Sigmoid colon (tissue), 7 donors: ENCODE results near the gene LRRC31. TPM values are rescaled to one million over a fixed set of nuclear protein-coding genes. Genes with fewer than 3 reads are reported as not detected.

ENCODE experiments used
- DNase-seq: peaks from one replicate; pipeline ENCODE4 v3.0.0-alpha.2; 2019
- H3K27ac ChIP-seq, 4 donors: fragments of 200-600 bp; sonication (generic); one replicate each; pipeline ENCODE4 v1.5.1; 2016 to 2019; ENCODE audit warnings: mild to moderate bottlenecking in 1 of 4
- H3K27me3 ChIP-seq, 3 donors: fragments of 200-600 bp; sonication (generic); one replicate each; pipeline ENCODE4 v1.5.1; 2019; ENCODE audit warnings: mild to moderate bottlenecking in 1 of 3
- H3K36me3 ChIP-seq, 4 donors: fragments of 200-600 bp; sonication (generic); one replicate each; pipeline ENCODE4 v1.5.1; 2016 to 2019
- H3K4me1 ChIP-seq, 4 donors: fragments of 200-600 bp; sonication (generic); one replicate each; pipeline ENCODE4 v1.5.1; 2017 to 2019
- H3K4me3 ChIP-seq, 4 donors: fragments of 200-600 bp; sonication (generic); one replicate each; pipeline ENCODE4 v1.5.1; 2017 to 2019; ENCODE audit warnings: mild to moderate bottlenecking in 2 of 4, moderate library complexity in 1 of 4
- H3K9me3 ChIP-seq, 4 donors: fragments of 200-600 bp in 3 of 4; sonication (generic) in 3 of 4; one replicate each; pipeline versions ENCODE4 v1.5.1 to v1.6.1; 2013 to 2019
- CTCF ChIP-seq, 4 experiments: fragments of 450-650 bp in 3 of 4; fragments of 200-600 bp in 1 of 4; IDR thresholded peaks; one replicate each; pipeline ENCODE4 v1.5.1; 2016 to 2019; ENCODE audit warnings: antibody characterized with exemption in 4 of 4, mild to moderate bottlenecking in 3 of 4, moderate library complexity in 2 of 4
- EP300 ChIP-seq, 4 donors: sonication (generic); formaldehyde crosslinking; IDR thresholded peaks; one replicate each; pipeline ENCODE4 v1.6.1; 2017; ENCODE audit warnings: antibody characterized with exemption in 4 of 4
- POLR2A ChIP-seq, 2 donors: fragments of 450-650 bp; IDR thresholded peaks; one replicate each; pipeline ENCODE4 v1.6.1; 2016; ENCODE audit warnings: antibody characterized with exemption in 2 of 2, mild to moderate bottlenecking in 2 of 2, moderate library complexity in 2 of 2
- POLR2AphosphoS5 ChIP-seq, 4 donors: sonication (generic); formaldehyde crosslinking; IDR thresholded peaks; one replicate each; pipeline ENCODE4 v1.6.1; 2017; ENCODE audit warnings: antibody characterized with exemption in 4 of 4
- WGBS, 2 donors: extraction: QIAGEN DNeasy Blood & Tissue Kit; methylation state at CpG; one replicate each; pipeline ENCODE4 v1.1.7; 2013; 5-methylcytosine and 5-hydroxymethylcytosine counted together
- intact Hi-C: fragments of 100-400 bp; cut with DNase I; formaldehyde crosslinking; loops from one replicate; pipeline ENCODE4 v1.15.1; 2023
- polyA plus RNA-seq, 3 donors: library from polyadenylated mRNA; stranded (reverse); fragments of 200-250 nt; gene quantifications; one replicate each; pipeline ENCODE4 v1.2.3, GENCODE V29; 2013
- total RNA-seq, 4 donors: library from RNA; depleted of rRNA; stranded (reverse); fragments of >200 nt; gene quantifications; one replicate each; pipeline ENCODE4 v1.1.0, GENCODE V29; 2016
- donor health status: healthy with polysubstance abuse.
- donor health status: Bipolar disorder and iron deficiency.
- donor health status: healthy.

LRRC31 gene
- total and polyA plus RNA-seq, 7 donors, result 0.36 to 81.1 (median 31.2) TPM; not detected in 3

GRCh38 chr3:169836078-169836941 lies 33.4 kb downstream of the LRRC31 start:
- intact Hi-C loops, result no loop called here
- H3K4me3 ChIP-seq, result no peak overlapping the region
- no peaks in the 10 kb centered on the region for H3K4me1 ChIP-seq
- WGBS, 2 donors, result 76 to 94% methylated on average over 5 of the region's 5 CpGs
- TF ChIP-seq POLR2A (IDR thresholded peaks at IDR 0.05) (no peak), CTCF (IDR thresholded peaks at IDR 0.05) (no peak), EP300 (IDR thresholded peaks at IDR 0.05) (no peak), POLR2AphosphoS5 (IDR thresholded peaks at IDR 0.05) (no peak)
- no peak for DNase-seq
- no peak overlapping the region for H3K27ac ChIP-seq
- no peaks in the 10 kb centered on the region for H3K9me3 ChIP-seq
- no peaks in the 10 kb centered on the region for H3K27me3 ChIP-seq
- H3K36me3 ChIP-seq, result no peaks in the 10 kb centered on the region

- no peaks in the 10 kb centered on the region for H3K36me3 ChIP-seq
- H3K4me1 ChIP-seq, result no peaks in the 10 kb centered on the region
- DNase-seq, result no peak
- no peak overlapping the region for H3K4me3 ChIP-seq
- TF ChIP-seq CTCF (IDR thresholded peaks at IDR 0.05) (no peak), EP300 (IDR thresholded peaks at IDR 0.05) (no peak), POLR2A (IDR thresholded peaks at IDR 0.05) (no peak), POLR2AphosphoS5 (IDR thresholded peaks at IDR 0.05) (no peak)
- H3K9me3 ChIP-seq, result no peaks in the 10 kb centered on the region
- WGBS, 2 donors, result 10 to 49% methylated on average over 1 of the region's 1 CpG
- no peaks in the 10 kb centered on the region for H3K27me3 ChIP-seq
- intact Hi-C loops, result no loop called here
- no peak overlapping the region for H3K27ac ChIP-seq
Observed at GRCh38 chr3:169835533-169835932, 34.2 kb downstream of the LRRC31 start.

- no peak overlapping the region for H3K27ac ChIP-seq
Observed at GRCh38 chr3:169827712-169828111, 42.0 kb downstream of the LRRC31 start.

GRCh38 chr3:169825316-169825715 lies 44.4 kb downstream of the LRRC31 start:
- TF ChIP-seq EP300 (IDR thresholded peaks at IDR 0.05), result no peak
- TF ChIP-seq CTCF (IDR thresholded peaks at IDR 0.05), result no peak
- TF ChIP-seq POLR2AphosphoS5 (IDR thresholded peaks at IDR 0.05), result no peak
- no peak for TF ChIP-seq POLR2A (IDR thresholded peaks at IDR 0.05)
- no peak for DNase-seq
- intact Hi-C loops, result no loop called here
- Histone ChIP-seq H3K27ac (no peak overlapping the region), H3K4me3 (no peak overlapping the region), H3K4me1 (no peaks in the 10 kb centered on the region), H3K36me3 (no peaks in the 10 kb centered on the region), H3K27me3 (no peaks in the 10 kb centered on the region), H3K9me3 (no peaks in the 10 kb centered on the region)
- WGBS, 2 donors, result 89 to 91% methylated on average over 3 of the region's 3 CpGs

More at GRCh38 chr3:169827712-169828111, 42.0 kb downstream of the LRRC31 start:
- no peak for DNase-seq
- Histone ChIP-seq H3K4me3 (no peak overlapping the region), H3K9me3 (no peaks in the 10 kb centered on the region), H3K27me3 (no peaks in the 10 kb centered on the region), H3K36me3 (no peaks in the 10 kb centered on the region), H3K4me1 (no peaks in the 10 kb centered on the region)
- WGBS, 2 donors, result 86 to 94% methylated on average over 4 of the region's 4 CpGs
- intact Hi-C loops, result no loop called here
- TF ChIP-seq POLR2AphosphoS5 (IDR thresholded peaks at IDR 0.05) (no peak), POLR2A (IDR thresholded peaks at IDR 0.05) (no peak), CTCF (IDR thresholded peaks at IDR 0.05) (no peak), EP300 (IDR thresholded peaks at IDR 0.05) (no peak)
